ENCODE measurements around the gene FER1L5. TPM values are rescaled to one million over a fixed set of nuclear protein-coding genes. Genes with fewer than 3 reads are reported as not detected.
A peak's percentile ranks its signal among the peaks of the same experiment; 100 is the strongest.

FER1L5 gene
- total RNA-seq, 2 experiments from 2014 or later = not detected

- H3K9me3 Mint-ChIP-seq (ENCODE audit: low read depth) = no peaks in the 10 kb centered on the region
- ATAC-seq = no peak
- no peaks in the 10 kb centered on the region for H3K27me3 Mint-ChIP-seq
These were observed 92.5 kb downstream of the FER1L5 start for GRCh38 chr2:96734880-96735583.

GRCh38 chr2:96737251-96737650 lies 94.7 kb downstream of the FER1L5 start:
- H3K9me3 Mint-ChIP-seq (ENCODE audit: low read depth) = no peaks in the 10 kb centered on the region
- no peaks in the 10 kb centered on the region for H3K27me3 Mint-ChIP-seq
- no peak overlapping the region for H3K4me3 Mint-ChIP-seq
- CTCF ChIA-PET = interaction anchor here (2.8 kb wide), 1 partner anchor 25 kb away, joined by 15 read pairs; no protein-coding TSS in a partner anchor
- intact Hi-C loops (cut with DNase I, micrococcal nuclease) = no loop called here
- H3K27ac Mint-ChIP-seq = no peak overlapping the region
- H3K36me3 Mint-ChIP-seq (ENCODE audit: low read depth) = peaks cover 23% of the 10 kb centered on the region
- H3K4me1 Mint-ChIP-seq = peaks cover 37% of the 10 kb centered on the region
- ATAC-seq = no peak
- DNase-seq = no peak
- POLR2A ChIA-PET = no interaction called here

More at GRCh38 chr2:96734880-96735583, 92.5 kb downstream of the FER1L5 start:
- Mint-ChIP-seq H3K4me3 (no peak overlapping the region), H3K27ac (peak overlapping the region; percentile 40), H3K36me3 (ENCODE audit: low read depth) (peaks cover 35% of the 10 kb centered on the region), H3K4me1 (peaks cover 30% of the 10 kb centered on the region)
- ChIA-PET CTCF (interaction anchor here (0.7 to 2.8 kb wide), 3 partner anchors 21 to 66 kb away, joined by 3 to 15 read pairs (median 5); no protein-coding TSS in a partner anchor), POLR2A (no interaction called here)
- intact Hi-C loops (cut with DNase I, micrococcal nuclease) = no loop called here
- no peak for DNase-seq

DNA sequence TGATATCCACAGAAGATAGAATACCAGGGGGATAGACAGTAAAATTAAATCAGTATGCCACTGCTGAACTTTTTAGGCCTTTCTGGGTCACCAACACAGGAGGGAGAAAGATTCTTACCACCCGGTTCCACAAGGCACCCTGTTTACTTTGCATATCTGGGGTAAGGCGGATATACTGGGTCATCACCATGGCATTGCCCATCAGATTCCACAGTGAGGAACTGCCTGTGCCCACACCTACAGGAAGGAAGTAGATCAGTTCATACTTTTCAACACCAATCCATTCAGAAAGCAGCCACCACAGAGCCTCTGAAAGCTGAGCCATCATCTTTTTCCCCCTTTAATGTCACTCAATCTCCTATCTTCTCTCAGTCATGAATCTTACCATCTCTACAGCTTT lies 95.3 kb downstream of the FER1L5 start:
- Mint-ChIP-seq H3K27me3 (no peaks in the 10 kb centered on the region), H3K4me1 (peaks cover 39% of the 10 kb centered on the region), H3K36me3 (ENCODE audit: low read depth) (peaks cover 23% of the 10 kb centered on the region), H3K9me3 (ENCODE audit: low read depth) (no peaks in the 10 kb centered on the region), H3K27ac (peak overlapping the region; percentile 8), H3K4me3 (no peak overlapping the region)
- DNase-seq (no peak), ATAC-seq (no peak)
- intact Hi-C loops (cut with DNase I, micrococcal nuclease) = no loop called here
- ChIA-PET POLR2A (no interaction called here), CTCF (interaction anchor here (1.7 kb wide), 1 partner anchor 24 kb away, joined by 9 read pairs; the partner anchor contains the start of gene CNNM4)

GRCh38 chr2:96739076-96739632 lies 96.6 kb downstream of the FER1L5 start:
- ATAC-seq = no peak
- Mint-ChIP-seq H3K27ac (peak overlapping the region; percentile 84), H3K4me1 (peaks cover 40% of the 10 kb centered on the region), H3K36me3 (ENCODE audit: low read depth) (peaks cover 16% of the 10 kb centered on the region), H3K9me3 (ENCODE audit: low read depth) (no peaks in the 10 kb centered on the region), H3K4me3 (peak overlapping the region; percentile 98), H3K27me3 (no peaks in the 10 kb centered on the region)
- intact Hi-C loops (cut with DNase I, micrococcal nuclease) = no loop called here
- DNase-seq = no peak
- POLR2A ChIA-PET = no interaction called here
- CTCF ChIA-PET = interaction anchor here (0.6 to 1.7 kb wide), 2 partner anchors 23 to 352 kb away, joined by 3 to 9 read pairs; partner anchors contain the start of gene CNNM4

- H3K9me3 Mint-ChIP-seq (ENCODE audit: low read depth) = no peaks in the 10 kb centered on the region
- ATAC-seq (peak; percentile 100), DNase-seq (peak; percentile 98)
- peak within 1 kb of the TSS; percentile 84 for H3K27ac Mint-ChIP-seq
- POLR2A ChIA-PET = interaction anchor here (1.0 kb wide), 1 partner anchor 21 kb away, joined by 6 read pairs; the partner anchor contains the start of gene CNNM4
- CTCF ChIA-PET = interaction anchor here (0.5 to 3.5 kb wide), 3 partner anchors 21 to 353 kb away, joined by 3 to 13 read pairs (median 3); partner anchors contain the start of gene CNNM4
- H3K4me3 Mint-ChIP-seq = peak within 1 kb of the TSS; percentile 98
- peaks cover 40% of the 10 kb centered on the region for H3K4me1 Mint-ChIP-seq
- H3K27me3 Mint-ChIP-seq = no peaks in the 10 kb centered on the region
- intact Hi-C loops (cut with DNase I, micrococcal nuclease) = loop anchor here (1.0 to 10.0 kb wide), 10 partner anchors 20 to 925 kb away; partner anchors contain the start of genes ARID5A (in 2 of the 2), CNNM4 (in 2 of the 2), KANSL3 (in 2 of the 2) and ACTR1B (in 1 of the 2)
- peaks cover 10% of the 10 kb centered on the region for H3K36me3 Mint-ChIP-seq (ENCODE audit: low read depth)
These were observed 97.3 kb downstream of the FER1L5 start, which contains the start of gene LMAN2L for GRCh38 chr2:96739633-96740428. Gene LMAN2L (minus strand): TSS chr2:96740064. CDS start chr2:96740040, 24 bp downstream.

DNA sequence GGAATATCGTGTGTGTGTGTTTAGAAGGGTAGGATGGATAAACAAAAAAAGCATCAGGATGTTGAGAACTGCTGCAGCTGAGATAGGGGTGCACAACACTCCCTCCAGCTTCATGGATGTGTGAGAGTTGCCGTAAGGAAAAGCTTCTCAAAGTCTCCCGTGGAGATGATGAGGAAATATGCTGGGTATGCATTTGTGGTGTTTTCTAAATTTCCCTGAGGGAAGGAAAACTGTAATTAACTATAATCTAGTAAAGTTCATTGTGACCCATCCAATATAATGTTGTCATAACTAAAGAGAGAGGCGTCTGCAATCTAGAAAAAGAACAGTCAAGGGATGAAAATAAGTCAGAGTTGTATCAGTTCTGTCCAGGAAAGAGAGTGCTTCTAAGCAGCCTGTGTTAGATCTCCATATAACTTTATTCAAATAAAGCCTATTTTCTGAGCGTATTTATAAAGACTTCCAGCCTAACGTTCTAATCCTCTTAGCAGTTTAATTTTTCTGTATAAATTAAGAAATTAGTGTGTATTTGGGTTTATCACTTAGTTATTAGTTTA lies 104.6 kb downstream of the FER1L5 start:
- Mint-ChIP-seq H3K36me3 (ENCODE audit: low read depth) (no peaks in the 10 kb centered on the region), H3K27me3 (no peaks in the 10 kb centered on the region), H3K4me3 (no peak overlapping the region), H3K4me1 (peaks cover 2% of the 10 kb centered on the region), H3K27ac (no peak overlapping the region), H3K9me3 (ENCODE audit: low read depth) (no peaks in the 10 kb centered on the region)
- CTCF ChIA-PET = interaction anchor here (0.6 kb wide), 1 partner anchor 608 kb away, joined by 4 read pairs; no protein-coding TSS in a partner anchor
- ATAC-seq (no peak), DNase-seq (no peak)
- POLR2A ChIA-PET = no interaction called here
- intact Hi-C loops (cut with DNase I, micrococcal nuclease) = loop anchor here in 1 of 2 experiments (10.0 kb wide), 1 partner anchor 918 kb away; the partner anchor contains the start of genes ACTR1B and C2orf92

DNA sequence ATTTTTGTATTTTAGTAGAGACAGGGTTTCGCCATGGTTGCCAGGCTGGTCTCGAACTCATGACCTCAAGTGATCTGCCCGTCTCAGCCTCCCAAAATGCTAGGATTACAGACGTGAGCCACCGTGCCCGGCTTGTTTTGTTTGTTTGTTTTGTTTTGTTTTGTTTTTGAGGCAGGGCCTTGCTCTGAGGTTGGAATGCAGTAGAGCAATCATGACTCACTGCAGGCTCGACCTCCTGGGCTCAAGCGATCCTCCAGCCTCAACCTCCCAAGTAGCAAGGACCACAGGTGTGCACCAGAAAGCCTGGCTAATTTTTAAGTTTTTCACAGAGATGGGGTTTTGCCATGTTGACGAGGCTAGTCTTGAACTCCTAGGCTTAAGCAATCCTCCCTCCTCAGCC lies 109.2 kb downstream of the FER1L5 start:
- DNase-seq (no peak), ATAC-seq (no peak)
- Mint-ChIP-seq H3K27me3 (no peaks in the 10 kb centered on the region), H3K27ac (no peak overlapping the region), H3K4me1 (no peaks in the 10 kb centered on the region), H3K4me3 (no peak overlapping the region), H3K9me3 (ENCODE audit: low read depth) (no peaks in the 10 kb centered on the region), H3K36me3 (ENCODE audit: low read depth) (no peaks in the 10 kb centered on the region)
- ChIA-PET CTCF (no interaction called here), POLR2A (no interaction called here)
- intact Hi-C loops (cut with DNase I, micrococcal nuclease) = no loop called here

DNA sequence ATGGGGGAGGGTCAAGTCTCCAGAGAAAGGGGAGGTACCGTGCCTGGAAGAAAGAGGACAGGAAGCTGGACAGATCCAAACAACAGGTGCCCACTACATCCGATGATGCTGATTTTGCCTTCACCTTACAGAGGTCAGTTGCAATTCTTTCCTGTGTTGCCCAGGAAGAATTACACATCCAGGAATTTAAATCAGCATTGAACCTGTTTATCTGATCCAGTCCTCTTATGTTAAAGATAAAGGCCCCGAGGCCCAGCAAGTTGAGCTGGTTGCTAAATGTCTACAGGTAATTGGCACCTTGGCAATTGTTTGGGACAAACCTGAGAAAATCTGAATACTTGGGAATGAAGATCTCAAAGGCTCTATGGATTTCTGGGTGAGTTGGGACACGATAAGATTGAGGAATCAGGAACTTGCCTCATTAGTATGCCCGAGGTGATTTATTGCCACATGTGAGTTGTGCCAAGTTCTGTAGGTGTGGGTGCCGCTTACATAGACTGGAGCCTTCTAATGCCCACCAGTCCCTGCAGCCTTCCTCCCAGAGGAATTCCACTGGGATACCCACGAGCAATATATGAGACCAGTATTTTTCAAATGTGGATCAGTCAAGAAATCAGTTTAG lies 111.2 kb downstream of the FER1L5 start:
- Mint-ChIP-seq H3K27me3 (no peaks in the 10 kb centered on the region), H3K4me3 (no peak overlapping the region), H3K9me3 (ENCODE audit: low read depth) (no peaks in the 10 kb centered on the region), H3K4me1 (no peaks in the 10 kb centered on the region), H3K27ac (no peak overlapping the region), H3K36me3 (ENCODE audit: low read depth) (no peaks in the 10 kb centered on the region)
- intact Hi-C loops (cut with DNase I, micrococcal nuclease) = no loop called here
- CTCF ChIA-PET = interaction anchor here (1.4 to 1.5 kb wide), 2 partner anchors 9 to 12 kb away, joined by 3 to 7 read pairs; no protein-coding TSS in a partner anchor
- ATAC-seq = no peak
- POLR2A ChIA-PET = no interaction called here
- no peak for DNase-seq

GRCh38 chr2:96754317-96754716 lies 111.8 kb downstream of the FER1L5 start:
- no peaks in the 10 kb centered on the region for H3K36me3 Mint-ChIP-seq (ENCODE audit: low read depth)
- CTCF ChIA-PET = interaction anchor here (1.5 kb wide), 1 partner anchor 13 kb away, joined by 3 read pairs; no protein-coding TSS in a partner anchor
- intact Hi-C loops (cut with DNase I, micrococcal nuclease) = no loop called here
- DNase-seq (no peak), ATAC-seq (no peak)
- H3K4me1 Mint-ChIP-seq = peaks cover 2% of the 10 kb centered on the region
- no peaks in the 10 kb centered on the region for H3K9me3 Mint-ChIP-seq (ENCODE audit: low read depth)
- POLR2A ChIA-PET = no interaction called here
- no peak overlapping the region for H3K27ac Mint-ChIP-seq
- no peaks in the 10 kb centered on the region for H3K27me3 Mint-ChIP-seq
- no peak overlapping the region for H3K4me3 Mint-ChIP-seq

All from activated CD4-positive, alpha-beta T cell treated with anti-CD3 and anti-CD28 coated beads for 36 hours (primary cell).